GM19438 (cell line): ENCODE data around the gene LPP.
"Not testable (repeated sequence)": the region's sequence is repeated elsewhere in the genome, so short reads cannot be mapped to it uniquely, and the experiment has no call there.

Experiments
- ATAC-seq: cut with Tn5 transposase; IDR thresholded peaks from one replicate; pipeline ENCODE4 v1.9.1; 2021; ENCODE audit warnings: low read depth; ENCODE audit not compliant: unreplicated experiment

LPP gene

DNA sequence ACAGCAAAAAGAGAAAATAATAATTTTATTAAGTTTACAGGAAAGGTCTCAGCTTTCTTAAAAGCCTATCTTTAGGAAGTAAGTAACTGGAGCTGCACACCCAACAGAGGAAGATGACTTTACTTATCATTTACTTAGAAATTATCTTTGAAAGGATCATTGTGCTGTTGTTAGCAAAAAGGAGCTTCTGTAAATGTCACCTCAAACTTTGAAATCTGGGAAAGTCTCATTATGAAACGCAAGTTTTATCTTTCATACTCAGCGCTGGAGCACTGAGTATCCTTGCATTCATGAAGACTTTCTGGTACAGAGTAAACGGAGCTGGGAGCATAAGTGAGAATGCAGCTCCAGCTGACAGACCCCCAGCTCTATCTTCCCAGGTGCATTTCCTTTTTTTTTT, 526.6 kb downstream of the LPP start:
- ATAC-seq: no peak

GRCh38 chr3:188682316-188682715, 528.4 kb downstream of the LPP start:
- ATAC-seq: no peak

DNA sequence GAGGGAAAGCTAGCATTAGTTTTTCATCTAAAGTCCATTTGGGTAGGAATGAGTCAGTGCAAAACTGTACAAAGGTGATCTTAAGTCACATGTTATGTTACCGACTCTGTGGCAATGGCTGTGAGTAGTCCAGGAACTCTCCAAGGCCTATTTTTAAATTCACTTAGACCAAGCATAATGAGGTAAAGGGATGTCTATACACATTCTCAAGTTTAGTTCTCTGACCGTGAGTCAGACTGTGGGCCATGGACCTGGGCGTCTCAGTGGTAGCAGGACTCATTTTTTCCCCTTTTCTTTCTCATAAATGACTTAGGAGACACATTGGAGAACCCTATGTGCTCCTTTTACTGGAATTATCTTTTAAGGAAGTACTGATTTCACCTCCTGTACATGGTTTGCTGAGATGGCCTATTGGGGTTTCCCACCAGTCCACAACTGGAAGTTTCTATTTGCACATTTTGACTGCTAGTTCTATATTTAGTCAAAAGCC, 529.1 kb downstream of the LPP start:
- no peak for ATAC-seq

GRCh38 chr3:188684276-188684675, 530.3 kb downstream of the LPP start:
- no peak for ATAC-seq

- ATAC-seq: no peak
Observed at GRCh38 chr3:188685789-188686188, 531.8 kb downstream of the LPP start.

- ATAC-seq: no peak
Observed at GRCh38 chr3:188686324-188686723, 532.4 kb downstream of the LPP start.

DNA sequence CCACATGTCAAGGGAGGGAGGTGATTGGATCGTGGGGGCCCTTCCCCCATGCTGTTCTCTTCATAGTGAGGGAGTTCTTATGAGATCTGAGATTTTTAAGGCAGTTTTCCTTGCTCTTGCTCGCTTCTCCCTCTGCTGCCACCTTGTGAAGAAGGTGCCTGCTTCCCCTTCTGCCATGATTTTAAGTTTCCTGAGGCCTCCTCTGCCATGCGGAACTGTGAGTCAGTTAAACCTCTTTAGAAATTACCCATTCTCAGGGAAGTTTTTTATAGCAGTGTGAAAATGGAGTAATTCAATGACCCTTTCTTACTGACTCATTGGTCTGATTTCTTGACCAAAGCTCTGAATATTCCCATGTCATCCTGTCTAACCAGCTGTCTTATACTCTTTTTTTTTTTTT, 533.4 kb downstream of the LPP start:
- ATAC-seq: no peak

DNA sequence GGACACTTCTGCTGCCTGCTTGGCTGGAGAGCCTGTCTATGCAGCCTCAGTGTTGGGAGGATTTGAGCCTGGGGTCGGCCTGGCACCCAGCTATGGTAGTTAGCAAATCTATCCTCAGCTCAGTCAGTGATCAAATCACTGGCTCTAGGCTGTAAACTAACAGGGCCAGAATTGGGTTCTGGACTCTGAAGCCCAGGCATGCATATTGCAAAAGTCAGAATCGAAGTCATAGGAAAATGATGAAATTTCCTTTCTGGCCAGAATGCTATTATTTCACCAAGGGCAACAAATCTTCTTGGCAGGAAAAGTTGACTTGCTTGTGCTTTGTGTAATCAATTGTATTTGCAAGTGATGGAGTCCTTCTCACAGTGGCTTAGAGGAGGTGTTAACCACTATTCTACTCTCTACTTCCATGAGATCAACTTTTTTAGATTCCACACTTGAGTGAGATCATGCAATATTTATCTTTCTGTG, 535.2 kb downstream of the LPP start:
- ATAC-seq: no peak

DNA sequence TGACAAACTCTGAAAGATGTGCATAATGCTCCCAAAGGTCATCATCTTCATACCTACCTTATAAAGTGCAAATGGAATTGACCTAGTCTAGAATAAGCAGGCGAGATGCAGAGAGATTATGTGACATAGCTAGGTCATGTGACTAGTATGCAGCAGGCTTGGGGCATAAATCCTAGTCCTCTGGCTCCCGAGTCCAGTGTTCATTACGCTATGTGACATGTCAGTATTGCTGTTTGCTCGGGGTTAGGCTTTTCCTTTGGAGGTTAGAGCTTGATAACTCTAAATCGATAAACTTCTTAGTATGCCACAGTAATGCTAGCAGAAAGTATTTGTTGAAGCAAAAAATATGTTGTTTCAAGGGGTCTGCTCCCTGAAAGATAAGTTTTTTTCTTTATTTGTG, 536.1 kb downstream of the LPP start:
- no peak for ATAC-seq

- ATAC-seq: no peak
Observed at GRCh38 chr3:188691004-188691403, 537.0 kb downstream of the LPP start.

- ATAC-seq: no peak
Observed at GRCh38 chr3:188691665-188692064, 537.7 kb downstream of the LPP start.

GRCh38 chr3:188692700-188693099, 538.7 kb downstream of the LPP start:
- ATAC-seq: no peak

DNA sequence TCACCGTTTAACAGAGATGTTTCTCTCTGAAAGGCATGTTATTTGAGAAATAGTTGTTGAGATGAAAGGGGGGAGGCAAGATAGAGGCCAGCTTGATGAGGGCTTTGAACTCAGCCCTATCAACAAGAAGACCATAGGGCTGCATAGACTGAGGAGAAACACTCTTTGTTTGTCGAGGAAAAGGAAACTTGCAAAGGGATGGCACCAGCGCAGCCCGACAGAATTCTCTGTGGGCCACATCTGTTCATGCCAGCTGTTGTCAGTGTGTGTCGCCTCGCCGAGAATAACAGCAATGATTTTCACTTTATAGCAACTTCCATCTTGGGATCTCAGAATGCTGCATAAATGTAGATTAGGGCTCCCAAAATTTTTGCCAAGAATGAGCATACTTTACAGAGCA, 539.5 kb downstream of the LPP start:
- ATAC-seq: no peak

GRCh38 chr3:188695241-188695640, 541.3 kb downstream of the LPP start:
- ATAC-seq: no peak

GRCh38 chr3:188697127-188697526, 543.2 kb downstream of the LPP start:
- peak; percentile 81 for ATAC-seq

DNA sequence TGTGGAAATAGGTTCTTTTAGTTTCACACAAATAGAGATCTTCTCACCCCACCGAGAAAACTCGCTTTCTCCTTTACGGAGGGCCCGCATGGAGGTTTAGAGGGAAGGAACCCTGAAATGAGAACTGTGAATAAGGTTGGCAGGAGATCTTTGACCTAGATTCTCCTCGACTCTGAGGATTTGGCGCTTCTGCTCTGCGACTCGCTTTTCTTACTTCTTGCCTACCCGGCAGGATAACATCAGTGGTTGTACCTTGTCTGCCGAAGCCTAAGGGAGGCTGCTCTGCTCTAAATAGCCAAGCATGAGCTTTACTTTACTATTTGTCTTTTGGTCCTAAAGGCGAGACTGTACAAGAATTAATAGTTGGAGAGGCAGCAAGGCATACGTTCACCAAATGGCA, 544.5 kb downstream of the LPP start:
- no peak for ATAC-seq

DNA sequence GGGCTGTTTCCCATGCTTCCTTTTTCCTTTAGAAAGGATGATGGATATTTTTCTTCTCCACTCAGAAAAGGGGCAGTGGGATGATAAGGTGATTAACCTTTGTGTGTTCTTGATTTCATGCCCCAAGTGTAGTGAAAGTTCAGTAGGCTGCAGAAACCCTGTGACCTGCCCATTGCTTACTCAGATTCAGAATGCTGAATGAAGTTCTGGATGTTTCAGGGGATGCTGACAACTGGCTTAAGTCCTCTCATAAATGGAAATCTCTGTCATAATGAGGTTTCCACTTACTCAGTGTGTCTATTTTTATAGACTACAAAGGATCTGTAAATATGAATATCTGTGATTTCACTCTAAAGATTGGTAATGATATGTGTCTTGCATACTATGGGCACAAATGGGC, 546.5 kb downstream of the LPP start:
- ATAC-seq: no peak

DNA sequence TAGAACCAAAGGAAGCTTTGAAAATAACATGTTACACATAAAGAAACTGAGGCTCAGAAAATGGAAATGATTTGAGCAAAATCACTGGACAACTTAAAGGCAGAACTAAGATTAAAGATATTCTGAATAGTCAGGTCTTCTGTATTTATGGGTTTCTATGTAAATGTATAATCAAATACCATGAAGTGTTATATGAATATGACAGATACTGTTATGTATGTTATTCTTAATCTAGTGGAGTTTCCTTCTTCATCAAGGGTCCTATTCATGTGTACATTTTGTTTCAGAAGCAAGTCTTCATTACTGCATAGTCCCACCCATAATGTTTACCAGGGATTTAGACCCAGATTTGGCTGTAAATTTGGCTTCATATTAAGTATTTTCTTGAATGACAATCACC, 547.0 kb downstream of the LPP start:
- no peak for ATAC-seq

GRCh38 chr3:188701485-188701969, 547.6 kb downstream of the LPP start:
- no peak for ATAC-seq

DNA sequence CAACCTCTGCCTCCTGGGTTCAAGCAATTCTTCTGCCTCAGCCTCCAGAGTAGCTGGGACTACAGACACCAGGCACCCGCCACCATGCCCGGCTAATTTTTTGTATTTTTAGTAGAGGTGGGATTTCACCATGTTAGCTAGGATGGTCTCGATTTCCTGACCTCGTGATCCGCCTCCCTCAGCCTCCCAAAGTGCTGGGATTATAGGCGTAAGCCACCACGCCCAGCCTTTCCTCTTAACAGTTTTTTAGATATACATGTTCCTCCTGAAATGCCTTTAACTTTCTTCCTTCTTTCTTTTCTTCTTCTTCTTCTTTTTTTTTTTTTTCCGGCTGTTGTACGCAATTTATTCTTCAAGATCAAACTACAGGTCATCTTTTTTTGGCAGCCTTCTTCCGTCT, 548.1 kb downstream of the LPP start:
- ATAC-seq: not testable (repeated sequence)

GRCh38 chr3:188706176-188706575, 552.2 kb downstream of the LPP start:
- no peak for ATAC-seq

- no peak for ATAC-seq
Observed at GRCh38 chr3:188706599-188706998, 552.6 kb downstream of the LPP start.
